Panc1 (cell line): ENCODE results near the gene SCG5. TPM values are rescaled to one million over a fixed set of nuclear protein-coding genes. Genes with fewer than 3 reads are reported as not detected.

Experiments used
- ATAC-seq: fragments of 200-7000 bp; cut with Tn5 transposase; 2 replicates; pipeline ENCODE4 v1.9.1; 2020; ENCODE audit warnings: mild to moderate bottlenecking, moderate library complexity
- BruUV-seq: library from RNA; stranded (reverse); fragments of 400-500 nt; replicated peaks from 2 replicates; lab custom pipeline; 2021; lab: Mats Ljungman, UMichigan
- CTCF ChIA-PET: fragments of 300-600 bp; sonication (Branson Sonifier 250); formaldehyde crosslinking; loops from one replicate; lab custom pipeline; 2022; ENCODE audit warnings: antibody characterized with exemption; lab: Charles Lee
- POLR2A ChIA-PET: fragments of 300-600 bp; sonication (Branson Sonifier 250); formaldehyde crosslinking; loops from one replicate; lab custom pipeline; 2022; ENCODE audit warnings: antibody characterized with exemption; lab: Charles Lee
- DNase-seq: peaks from one replicate; pipeline ENCODE4 v3.0.0-alpha.2; 2010; ENCODE audit warnings: low read depth, low spot score
- H3K27ac ChIP-seq: 2 replicates; pipeline ENCODE4 v1.5.1; 2011; ENCODE audit warnings: mild to moderate bottlenecking, low read length, inconsistent platforms
- H3K27me3 ChIP-seq: fragments of 200-500 bp; sonication (Bioruptor generic); 2 replicates; pipeline ENCODE4 v1.6.0; 2014; ENCODE audit warnings: low read length, inconsistent platforms; ENCODE audit not compliant: control insufficient read depth, insufficient read depth
- H3K36me3 ChIP-seq: fragments of 200-500 bp; sonication (Bioruptor generic); 2 replicates; pipeline ENCODE4 v1.5.1; 2014; ENCODE audit warnings: inconsistent platforms, mild to moderate bottlenecking, low read length, moderate library complexity; ENCODE audit not compliant: control insufficient read depth, insufficient read depth
- H3K4me1 ChIP-seq: 2 replicates; pipeline ENCODE4 v1.5.1; 2011; ENCODE audit warnings: inconsistent platforms, mild to moderate bottlenecking, low read length, moderate library complexity; ENCODE audit not compliant: control insufficient read depth, insufficient read depth
- H3K4me3 ChIP-seq, 2 experiments: 2 replicates each; pipeline ENCODE4 v1.5.1; 2011 to 2012; ENCODE audit warnings: low read depth in 2 of 2, low read length in 2 of 2, mild to moderate bottlenecking in 2 of 2, inconsistent platforms in 1 of 2, moderate library complexity in 1 of 2
- H3K9me3 ChIP-seq: fragments of 200-500 bp; sonication (Bioruptor generic); 2 replicates; pipeline ENCODE4 v1.5.1; 2014; ENCODE audit warnings: low read depth, mild to moderate bottlenecking, inconsistent platforms, low read length, moderate library complexity; ENCODE audit not compliant: control insufficient read depth, insufficient read depth
- CTCF ChIP-seq: fragments of 450-650 bp; IDR thresholded peaks from 2 replicates; pipeline ENCODE4 v1.5.1; 2017; ENCODE audit warnings: mild to moderate bottlenecking
- POLR2AphosphoS5 ChIP-seq: IDR thresholded peaks from 2 replicates; pipeline ENCODE4 v1.6.1; 2012; ENCODE audit warnings: mild to moderate bottlenecking, low read depth, low read length, moderate library complexity
- REST ChIP-seq, 2 experiments: IDR thresholded peaks; 2 replicates each; pipeline ENCODE4 v1.6.1; 2011 to 2012; ENCODE audit warnings: low read depth in 2 of 2, control low read depth in 1 of 2, low read length in 1 of 2, mild to moderate bottlenecking in 1 of 2, moderate library complexity in 1 of 2; ENCODE audit not compliant: insufficient read depth in 1 of 2
- SIN3A ChIP-seq: IDR thresholded peaks from 2 replicates; pipeline ENCODE4 v1.6.1; 2012; ENCODE audit warnings: low read depth, mild to moderate bottlenecking, low read length, moderate library complexity, borderline replicate concordance; ENCODE audit not compliant: insufficient read depth
- TCF7L2 ChIP-seq: IDR thresholded peaks from 2 replicates; pipeline ENCODE4 v1.6.1; 2011; ENCODE audit warnings: mild to moderate bottlenecking, low read depth, low read length, inconsistent platforms
- in situ Hi-C: cut with HindIII; loops from 2 replicates; pipeline ENCODE4 v1.10.0; 2016; ENCODE audit warnings: low sequenced_read_pairs, low pct_unique_long_range_greater_than_20kb
- intact Hi-C: fragments of 100-400 bp; cut with micrococcal nuclease; formaldehyde crosslinking; loops from one replicate; pipeline ENCODE4 v1.10.0; 2022; ENCODE audit not compliant: unreplicated experiment
- total RNA-seq: library from RNA; stranded (reverse); gene quantifications from one replicate; pipeline ENCODE4 v1.2.1, GENCODE V29; 2021; ENCODE audit not compliant: unreplicated experiment

The SCG5 gene
- total RNA-seq, 1 experiment from 2014 or later, result 0.67 TPM

- H3K36me3 ChIP-seq, result peaks cover 15% of the 10 kb centered on the region; the same call in 1 of the 2 replicates
- no peaks in the 10 kb centered on the region for H3K9me3 ChIP-seq
- ATAC-seq, result peak; percentile 56; the same call in 1 of the 2 replicates
- no peaks in the 10 kb centered on the region for H3K4me1 ChIP-seq
- DNase-seq, result no peak
- H3K27ac ChIP-seq, result no peak overlapping the region
- TF ChIP-seq POLR2AphosphoS5, result no peak
- TF ChIP-seq CTCF, result no peak
- no peak for TF ChIP-seq TCF7L2
- no peak for TF ChIP-seq REST (IDR thresholded peaks at IDR 0.05; ENCODE audit: insufficient read depth in 1 of 2, low read depth in 2 of 2, low read length in 1 of 2)
- TF ChIP-seq SIN3A, result no peak
- no TSS peak for BruUV-seq
- H3K27me3 ChIP-seq, result no peaks in the 10 kb centered on the region
- in situ Hi-C loops (no loop called here), intact Hi-C loops (no loop called here)
- CTCF ChIA-PET, result no interaction called here
- H3K4me3 ChIP-seq, result no peak overlapping the region
- POLR2A ChIA-PET, result no interaction called here
Observed at GRCh38 chr15:32642667-32643435, 1.3 kb downstream of the SCG5 start.

GRCh38 chr15:32643907-32644445 is 2.5 kb downstream of the SCG5 start:
- intact Hi-C loops, result no loop called here
- no peak for DNase-seq
- no TSS peak for BruUV-seq
- Histone ChIP-seq H3K27me3 (no peaks in the 10 kb centered on the region), H3K36me3 (peaks cover 8% of the 10 kb centered on the region; the same call in 1 of the 2 replicates), H3K4me1 (no peaks in the 10 kb centered on the region), H3K4me3 (no peak overlapping the region), H3K9me3 (no peaks in the 10 kb centered on the region), H3K27ac (no peak overlapping the region)
- CTCF ChIA-PET, result no interaction called here
- POLR2A ChIA-PET, result no interaction called here
- TF ChIP-seq CTCF, result no peak
- TF ChIP-seq SIN3A, result no peak
- TF ChIP-seq TCF7L2, result no peak
- no peak for TF ChIP-seq POLR2AphosphoS5
- no peak for TF ChIP-seq REST (IDR thresholded peaks at IDR 0.05; ENCODE audit: insufficient read depth in 1 of 2, low read depth in 2 of 2, low read length in 1 of 2)
- ATAC-seq, result no peak
- in situ Hi-C loops, result no loop called here
